Adrenal gland (tissue), 12 donors: ENCODE results near the gene TSFM. TPM values are rescaled to one million over a fixed set of nuclear protein-coding genes. Genes with fewer than 3 reads are reported as not detected.

Source experiments
- DNase-seq, 7 donors: peaks; one replicate each; pipeline ENCODE4 v3.0.0-alpha.2; 2019 to 2020
- H3K27ac ChIP-seq, 5 donors: fragments of 200-600 bp; sonication (generic) in 4 of 5; 1 replicate in 3 of 5; 2 replicates in 2 of 5; pipeline versions ENCODE4 v1.5.1 to v1.8.0; 2016 to 2020; ENCODE audit warnings: mild to moderate bottlenecking in 1 of 5
- H3K27me3 ChIP-seq: fragments of 200-600 bp; 2 replicates; pipeline ENCODE4 v1.8.0; 2021
- H3K36me3 ChIP-seq, 2 donors: fragments of 200-600 bp; replicated peaks in 1 of 2; 1 replicate in 1 of 2; 2 replicates in 1 of 2; pipeline versions ENCODE4 v1.5.1 to v1.8.0; 2018 to 2022
- H3K4me1 ChIP-seq, 2 donors: fragments of 200-600 bp; replicated peaks in 1 of 2; 1 replicate in 1 of 2; 2 replicates in 1 of 2; pipeline versions ENCODE4 v1.5.1 to v1.8.0; 2018 to 2021
- H3K4me3 ChIP-seq, 4 donors: fragments of 200-600 bp; sonication (generic) in 3 of 4; one replicate each; pipeline ENCODE4 v1.5.1; 2016 to 2018
- H3K9me3 ChIP-seq, 3 donors: fragments of 200-600 bp; sonication (generic) in 1 of 3; replicated peaks in 1 of 3; 1 replicate in 2 of 3; 2 replicates in 1 of 3; pipeline versions ENCODE4 v1.5.1 to v1.8.0; 2016 to 2021
- CTCF ChIP-seq, 6 experiments: fragments of 450-650 bp in 4 of 6; fragments of 200-600 bp in 2 of 6; sonication (generic) in 1 of 6; IDR thresholded peaks; 1 replicate in 5 of 6; 2 replicates in 1 of 6; pipeline versions ENCODE4 v1.5.1 to v1.8.0; 2016 to 2021; ENCODE audit warnings: antibody characterized with exemption in 6 of 6, mild to moderate bottlenecking in 2 of 6, moderate library complexity in 1 of 6
- POLR2A ChIP-seq, 2 donors: fragments of 450-650 bp; IDR thresholded peaks; one replicate each; pipeline ENCODE4 v1.6.1; 2017; ENCODE audit warnings: antibody characterized with exemption in 2 of 2, mild to moderate bottlenecking in 2 of 2, moderate library complexity in 1 of 2
- WGBS, 4 donors: extraction: QIAGEN DNeasy Blood & Tissue Kit in 2 of 4; methylation state at CpG; one replicate each; pipeline versions ENCODE4 v1.1.5 to v1.1.7; 2013 to 2017; 5-methylcytosine and 5-hydroxymethylcytosine counted together
- intact Hi-C, 2 donors: fragments of 100-400 bp; cut with DNase I; formaldehyde crosslinking; loops; one replicate each; pipeline versions ENCODE4 v1.14.1 to v1.15.0; 2022 to 2023
- polyA plus RNA-seq, 3 donors: library from polyadenylated mRNA; stranded (reverse); fragments of 200-250 nt in 2 of 3; fragments of 350-450 nt in 1 of 3; fragmentation: Illumina TruSeq in 1 of 3; extraction: RNeasy Lipid Tissue Mini Kit (QIAGEN cat#74804) in 1 of 3; gene quantifications; one replicate each; pipeline ENCODE4 v1.2.3, GENCODE V29; 2013 to 2014
- total RNA-seq, 9 donors: library from RNA; depleted of rRNA in 4 of 9; stranded (reverse); fragments of >200 nt in 4 of 9; fragments of 120-200 nt in 1 of 9; fragmentation: NEBNext Ultra II Directional in 1 of 9; extraction: Animal tissue kit (Norgen Biotek cat#: 25700) in 1 of 9; gene quantifications; one replicate each; pipeline versions ENCODE4 v1.1.0 to v1.2.4, GENCODE V29; 2013 to 2023
- donor health status: healthy with polysubstance abuse.
- donor health status: Bipolar disorder and iron deficiency.
- donor health status: DM: yes; HTN: yes; CAD: no.
- donor health status: DM: no; HTN: no; CAD: no.
- donor health status: DM: no; HTN: no; CAD: no.
- donor health status: DM: yes; HTN: yes; CAD: no.

Gene TSFM
- total and polyA plus RNA-seq, 12 donors: 31.5 to 107 (median 69.5) TPM

GRCh38 chr12:57758552-57759359, 23.8 kb upstream of the TSFM start:
- DNase-seq: no peak
- no peaks in the 10 kb centered on the region for H3K9me3 ChIP-seq
- no peak for TF ChIP-seq POLR2A (IDR thresholded peaks at IDR 0.05)
- TF ChIP-seq CTCF (IDR thresholded peaks at IDR 0.05): no peak
- H3K27me3 ChIP-seq: no peaks in the 10 kb centered on the region
- peaks cover 0 to 21% of the 10 kb centered on the region in 2 donors for H3K36me3 ChIP-seq
- intact Hi-C loops: no loop called here
- WGBS, 4 donors: 95 to 98% (median 96%) methylated on average over 15 to 25 of the region's 25 CpGs
- H3K4me1 ChIP-seq: peaks cover 0 to 14% of the 10 kb centered on the region in 2 donors
- H3K27ac ChIP-seq: no peak overlapping the region
- no peak overlapping the region for H3K4me3 ChIP-seq

GRCh38 chr12:57759360-57759980, 23.1 kb upstream of the TSFM start:
- Histone ChIP-seq H3K4me1 (peaks cover 0 to 10% of the 10 kb centered on the region in 2 donors), H3K9me3 (no peaks in the 10 kb centered on the region), H3K36me3 (peaks cover 0 to 21% of the 10 kb centered on the region in 2 donors), H3K27ac (no peak overlapping the region), H3K27me3 (no peaks in the 10 kb centered on the region), H3K4me3 (no peak overlapping the region)
- WGBS, 4 donors: 41 to 54% (median 49%) methylated on average over 2 to 3 of the region's 3 CpGs
- intact Hi-C loops: no loop called here
- peak in 1 of 7 donors; percentile 35 for DNase-seq
- TF ChIP-seq POLR2A (IDR thresholded peaks at IDR 0.05) (no peak), CTCF (IDR thresholded peaks at IDR 0.05) (peak in 4 of 6 experiments; percentile 21 to 36 (median 29))

- H3K4me1 ChIP-seq: peaks cover 8 to 18% of the 10 kb centered on the region in 2 donors
- no peak for DNase-seq
- no peak for TF ChIP-seq CTCF (IDR thresholded peaks at IDR 0.05)
- TF ChIP-seq POLR2A (IDR thresholded peaks at IDR 0.05): no peak
- WGBS, 4 donors: 84 to 95% (median 91%) methylated on average over 3 of the region's 3 CpGs
- no peak overlapping the region for H3K4me3 ChIP-seq
- H3K9me3 ChIP-seq: no peaks in the 10 kb centered on the region
- H3K27ac ChIP-seq: no peak overlapping the region
- intact Hi-C loops: no loop called here
- no peaks in the 10 kb centered on the region for H3K27me3 ChIP-seq
- peaks cover 0 to 21% of the 10 kb centered on the region in 2 donors for H3K36me3 ChIP-seq
Observed at GRCh38 chr12:57760347-57760982, 22.1 kb upstream of the TSFM start.

- 87 to 97% (median 90%) methylated on average over 4 of the region's 4 CpGs for WGBS, 4 donors
- no peaks in the 10 kb centered on the region for H3K27me3 ChIP-seq
- TF ChIP-seq POLR2A (IDR thresholded peaks at IDR 0.05): no peak
- intact Hi-C loops: no loop called here
- peaks cover 0 to 21% of the 10 kb centered on the region in 2 donors for H3K36me3 ChIP-seq
- H3K27ac ChIP-seq: no peak overlapping the region
- H3K4me1 ChIP-seq: peaks cover 18 to 22% of the 10 kb centered on the region in 2 donors
- H3K9me3 ChIP-seq: no peaks in the 10 kb centered on the region
- H3K4me3 ChIP-seq: no peak overlapping the region
- no peak for DNase-seq
Observed at GRCh38 chr12:57761391-57761998, 21.1 kb upstream of the TSFM start.
